Measurements from ENCODE around the gene SCN10A. TPM values are rescaled to one million over a fixed set of nuclear protein-coding genes. Genes with fewer than 3 reads are reported as not detected.

Gene SCN10A
- total RNA-seq, 2 donors from 2014 or later: not detected

GRCh38 chr3:38721207-38721772 lies 94.7 kb downstream of the SCN10A start:
- WGBS: 86% methylated on average over 5 of the region's 5 CpGs

GRCh38 chr3:38720465-38720864 lies 95.6 kb downstream of the SCN10A start:
- intact Hi-C loops (cut with DNase I): no loop called here
- WGBS: 60% methylated on average over 4 of the region's 4 CpGs
- H3K4me1 ChIP-seq (replicated peaks): no peaks in the 10 kb centered on the region
- no peaks in the 10 kb centered on the region for H3K9me3 ChIP-seq
- H3K36me3 ChIP-seq: no peaks in the 10 kb centered on the region
- peaks cover 2% of the 10 kb centered on the region for H3K27me3 ChIP-seq (replicated peaks; ENCODE audit: insufficient read depth)
- no peak overlapping the region for H3K27ac ChIP-seq
- no peak overlapping the region for H3K4me3 ChIP-seq
- no peak for TF ChIP-seq POLR2AphosphoS5 (IDR thresholded peaks at IDR 0.05)
- no peak for TF ChIP-seq POLR2A (IDR thresholded peaks at IDR 0.05)
- TF ChIP-seq CTCF (IDR thresholded peaks at IDR 0.05): no peak
- no peak for DNase-seq (ENCODE audit: low spot score)

More at GRCh38 chr3:38721207-38721772, 94.7 kb downstream of the SCN10A start:
- H3K4me1 ChIP-seq (replicated peaks): no peaks in the 10 kb centered on the region
- no peak overlapping the region for H3K27ac ChIP-seq
- H3K4me3 ChIP-seq: no peak overlapping the region
- H3K27me3 ChIP-seq (replicated peaks; ENCODE audit: insufficient read depth): peaks cover 2% of the 10 kb centered on the region
- intact Hi-C loops (cut with DNase I): no loop called here
- no peak for DNase-seq (ENCODE audit: low spot score)
- TF ChIP-seq CTCF (IDR thresholded peaks at IDR 0.05) (no peak), POLR2AphosphoS5 (IDR thresholded peaks at IDR 0.05) (no peak), POLR2A (IDR thresholded peaks at IDR 0.05) (no peak)
- H3K9me3 ChIP-seq: no peaks in the 10 kb centered on the region
- H3K36me3 ChIP-seq: no peaks in the 10 kb centered on the region

- Histone ChIP-seq H3K4me3 (no peak overlapping the region), H3K27ac (no peak overlapping the region), H3K27me3 (replicated peaks; ENCODE audit: insufficient read depth) (no peaks in the 10 kb centered on the region), H3K9me3 (no peaks in the 10 kb centered on the region), H3K4me1 (replicated peaks) (no peaks in the 10 kb centered on the region), H3K36me3 (no peaks in the 10 kb centered on the region)
- WGBS: 61% methylated on average over 5 of the region's 5 CpGs
- intact Hi-C loops (cut with DNase I): no loop called here
- TF ChIP-seq POLR2A (IDR thresholded peaks at IDR 0.05) (no peak), CTCF (IDR thresholded peaks at IDR 0.05) (no peak), POLR2AphosphoS5 (IDR thresholded peaks at IDR 0.05) (no peak)
- peak; percentile 12 for DNase-seq (ENCODE audit: low spot score)
These were observed 98.4 kb downstream of the SCN10A start for GRCh38 chr3:38717355-38718240.

- Histone ChIP-seq H3K36me3 (no peaks in the 10 kb centered on the region), H3K4me1 (replicated peaks) (no peaks in the 10 kb centered on the region), H3K4me3 (no peak overlapping the region), H3K27ac (no peak overlapping the region), H3K9me3 (no peaks in the 10 kb centered on the region), H3K27me3 (replicated peaks; ENCODE audit: insufficient read depth) (no peaks in the 10 kb centered on the region)
- TF ChIP-seq POLR2AphosphoS5 (IDR thresholded peaks at IDR 0.05): no peak
- TF ChIP-seq POLR2A (IDR thresholded peaks at IDR 0.05): no peak
- no peak for TF ChIP-seq CTCF (IDR thresholded peaks at IDR 0.05)
- DNase-seq (ENCODE audit: low spot score): no peak
- WGBS: 93% methylated on average over 2 of the region's 2 CpGs
- intact Hi-C loops (cut with DNase I): no loop called here
These were observed 102.9 kb downstream of the SCN10A start for GRCh38 chr3:38713121-38713520.
